GM18520 (cell line): ENCODE measurements around the gene SNAPC3.
"Not testable (repeated sequence)": the region's sequence is repeated elsewhere in the genome, so short reads cannot be mapped to it uniquely, and the experiment has no call there.

Experiments used
- ATAC-seq: cut with Tn5 transposase; IDR thresholded peaks from one replicate; pipeline ENCODE4 v1.9.1; 2021; ENCODE audit not compliant: unreplicated experiment

Gene SNAPC3

DNA sequence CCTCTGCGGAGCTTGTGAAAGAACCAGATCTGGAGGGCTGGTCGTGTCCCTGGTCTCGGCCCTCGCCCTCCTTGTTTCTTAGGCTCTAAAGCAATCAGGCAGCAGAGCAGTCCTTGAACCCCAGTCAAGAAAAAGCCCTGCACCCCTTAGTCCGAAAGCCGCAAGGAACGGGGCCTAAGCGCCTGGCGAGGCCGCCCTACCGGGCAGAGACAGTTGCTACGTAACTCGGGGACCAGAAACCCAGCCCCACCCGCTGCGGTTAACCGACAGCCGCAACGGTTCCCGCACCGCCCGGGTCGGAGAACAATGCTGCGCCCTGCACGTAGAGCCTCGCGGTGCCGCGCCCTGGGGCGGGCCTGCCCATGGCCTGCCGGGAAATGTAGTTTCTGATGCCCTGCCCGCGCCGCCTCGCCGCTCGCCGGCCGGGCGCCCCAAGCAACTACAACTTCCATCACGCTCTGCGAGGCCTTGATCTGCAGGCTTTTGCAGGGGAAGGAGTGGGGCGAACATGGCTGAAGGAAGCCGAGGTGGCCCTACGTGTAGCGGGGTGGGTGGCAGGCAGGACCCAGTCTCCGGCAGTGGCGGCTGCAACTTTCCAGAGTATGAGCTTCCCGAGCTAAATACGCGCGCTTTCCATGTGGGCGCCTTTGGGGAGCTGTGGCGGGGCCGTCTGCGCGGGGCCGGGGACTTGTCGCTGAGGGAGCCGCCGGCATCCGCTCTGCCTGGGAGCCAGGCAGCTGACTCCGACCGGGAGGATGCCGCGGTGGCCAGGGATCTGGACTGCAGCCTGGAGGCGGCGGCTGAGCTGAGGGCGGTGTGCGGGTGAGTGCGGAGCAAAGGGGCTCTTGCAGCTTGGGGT lies at the start of gene SNAPC3:
SNAPC3 (plus strand) TSS at position 505 of the 859 bp plus-strand sequence; CDS start at position 509, 4 bp downstream.
- peak; percentile 99 for ATAC-seq

DNA sequence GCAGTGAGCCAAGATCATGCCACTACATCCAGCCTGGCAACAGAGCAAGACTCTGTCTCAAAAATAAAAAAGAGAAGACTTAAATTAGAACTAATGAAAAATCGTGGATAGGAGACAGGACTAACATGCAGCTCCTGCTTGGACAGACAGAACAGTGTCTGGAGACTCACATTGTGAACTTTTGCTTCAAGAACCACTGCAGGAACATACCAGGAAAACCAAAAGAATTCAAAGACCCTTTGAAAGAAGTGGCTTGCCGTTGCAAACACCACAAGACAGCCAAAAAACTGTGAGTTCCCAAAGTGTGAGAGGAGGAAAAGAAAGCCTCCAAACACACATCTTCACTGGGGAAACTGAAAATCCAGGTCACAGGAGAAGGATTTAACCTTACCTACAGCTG lies 48.8 kb upstream of the SNAPC3 start:
- no peak for ATAC-seq

- ATAC-seq: no peak
These were observed 48.4 kb upstream of the SNAPC3 start for GRCh38 chr9:15374310-15374709.

- ATAC-seq: no peak
These were observed 47.9 kb upstream of the SNAPC3 start for GRCh38 chr9:15374825-15375224.

DNA sequence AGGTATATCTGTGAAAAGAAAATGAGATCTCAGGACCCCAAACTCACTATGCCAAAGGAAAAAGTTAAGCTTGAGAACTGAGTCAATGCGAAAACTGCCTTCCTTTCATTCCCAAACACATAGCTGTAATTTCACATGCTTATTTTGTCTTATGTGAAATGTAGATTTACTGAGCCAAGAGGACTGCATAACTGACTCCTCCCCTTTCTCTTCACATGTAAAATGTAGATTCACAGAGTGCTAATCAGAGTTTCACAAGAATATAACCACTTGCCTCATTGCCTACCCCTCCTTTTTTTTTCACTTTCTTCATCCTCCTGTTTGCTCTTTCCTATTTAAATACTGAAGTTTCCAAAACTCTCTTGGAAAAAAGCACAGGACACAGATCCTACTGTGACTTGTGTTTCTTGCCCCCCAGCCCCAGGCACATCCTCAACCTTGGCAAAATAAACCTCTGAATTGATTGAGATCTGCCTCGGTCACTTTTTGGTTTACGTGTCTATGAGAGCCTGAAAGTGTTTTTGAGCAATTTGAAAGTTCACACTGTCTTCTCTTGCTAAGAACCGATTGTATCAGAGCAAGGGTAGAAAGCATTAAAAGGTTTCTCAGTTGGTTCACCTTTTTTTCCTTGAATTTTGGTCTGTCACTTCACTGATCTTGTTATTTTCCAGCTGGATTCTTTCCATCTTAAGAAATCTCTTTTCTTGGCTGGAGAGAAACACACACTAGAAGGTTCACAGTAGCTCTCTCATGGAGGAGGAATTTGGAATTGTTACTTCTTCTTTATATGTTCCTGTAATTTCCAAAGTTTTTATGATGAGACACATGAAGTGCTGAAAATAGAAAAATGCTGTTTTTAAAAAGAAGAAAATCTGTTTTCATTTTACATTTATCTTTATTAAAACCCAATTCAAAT lies 44.8 kb upstream of the SNAPC3 start:
- ATAC-seq: no peak

- not testable (repeated sequence) for ATAC-seq
These were observed 43.4 kb upstream of the SNAPC3 start for GRCh38 chr9:15379317-15379716.

DNA sequence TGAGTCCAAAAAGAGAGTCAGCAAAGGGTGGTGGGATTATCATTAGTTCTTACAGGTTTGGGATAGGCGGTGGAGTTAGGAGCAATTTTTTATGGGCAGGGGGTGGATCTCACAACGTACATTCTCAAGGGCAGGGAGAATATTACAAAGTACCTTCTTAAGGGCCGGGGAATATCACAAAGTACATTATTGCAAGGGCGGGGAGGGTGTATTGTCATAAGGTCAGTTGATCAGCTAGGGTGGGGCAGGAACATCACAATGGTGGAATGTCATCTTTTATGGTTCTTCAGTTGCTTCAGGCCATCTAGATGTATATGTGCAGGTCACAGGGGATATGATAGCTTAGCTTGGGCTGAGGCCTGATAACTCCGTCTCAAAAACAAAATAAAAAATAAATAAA lies 42.8 kb upstream of the SNAPC3 start:
- ATAC-seq: not testable (repeated sequence)

DNA sequence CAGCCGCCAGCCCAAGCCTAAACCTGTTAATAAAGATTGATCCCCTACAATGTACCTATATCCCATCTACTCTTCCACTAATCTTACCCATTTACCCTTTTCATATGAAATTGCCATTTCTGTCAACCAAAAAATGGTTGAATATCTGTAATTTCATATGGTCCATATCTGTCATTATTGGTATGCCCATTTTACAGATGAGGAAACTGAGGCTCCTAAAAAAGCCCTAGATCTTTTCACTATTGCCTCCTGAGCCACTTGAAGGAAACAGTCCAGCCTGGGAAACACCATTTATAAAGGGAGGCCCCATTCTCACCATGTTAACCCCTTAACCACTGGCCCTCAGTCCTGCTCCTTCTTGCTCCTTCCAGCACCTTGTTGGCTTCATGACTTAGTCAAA lies 41.2 kb upstream of the SNAPC3 start:
- ATAC-seq: no peak

GRCh38 chr9:15386465-15386864 lies 36.2 kb upstream of the SNAPC3 start:
- ATAC-seq: no peak

DNA sequence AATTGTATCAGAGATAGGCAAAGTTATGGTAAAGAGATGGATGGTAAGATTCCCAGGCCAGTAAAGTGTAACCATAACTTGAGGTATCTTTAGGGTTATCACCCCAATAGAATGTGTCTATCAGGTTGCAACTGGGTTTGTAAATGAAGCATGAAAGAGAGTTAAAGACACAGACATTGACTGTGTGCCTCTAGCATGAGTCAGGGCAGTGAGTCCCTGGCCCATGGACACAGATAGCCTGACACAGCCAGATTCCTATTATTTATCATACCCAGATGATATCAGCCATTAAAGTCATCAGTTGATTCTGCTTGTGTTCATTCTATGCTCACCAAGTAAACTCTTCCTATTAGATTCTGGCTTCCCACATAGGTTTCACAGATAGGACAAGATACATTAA lies 33.5 kb upstream of the SNAPC3 start:
- no peak for ATAC-seq

DNA sequence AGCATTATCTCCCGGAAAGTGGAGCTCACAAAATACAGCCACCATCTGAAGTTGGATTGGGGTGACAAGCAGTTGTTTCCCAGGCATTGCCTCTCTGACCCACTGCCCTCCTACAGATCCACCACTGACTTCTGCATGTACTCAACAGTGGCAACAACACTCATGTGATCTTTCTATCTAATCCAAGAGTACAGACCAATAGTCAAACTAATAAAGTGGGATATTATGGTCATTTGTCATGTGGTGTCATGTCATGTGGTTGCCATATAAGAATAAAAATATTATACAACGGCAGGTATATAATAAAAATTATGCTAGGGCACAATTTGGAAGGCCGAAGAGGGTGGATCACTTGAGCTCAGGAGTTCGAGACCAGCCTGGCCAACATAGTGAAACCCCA lies 33.0 kb upstream of the SNAPC3 start:
- no peak for ATAC-seq

DNA sequence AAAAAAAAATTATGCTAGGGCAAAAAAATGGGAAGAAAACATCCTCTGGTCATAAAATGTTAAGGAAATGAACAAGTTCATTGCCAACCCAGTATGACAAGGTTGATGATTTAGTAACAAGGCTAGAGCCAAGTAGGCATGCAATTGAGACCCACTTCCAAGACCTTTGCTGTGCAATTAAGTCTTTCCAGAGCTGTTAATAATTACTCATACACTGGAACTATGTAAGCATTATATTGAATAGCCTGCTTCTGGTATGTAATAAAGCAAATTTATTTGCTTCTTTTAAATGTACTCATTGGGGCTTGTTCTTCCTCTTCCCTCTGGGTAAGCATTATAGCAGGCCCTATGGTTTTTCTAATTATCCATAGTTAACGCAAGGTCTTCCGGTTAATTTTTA lies 32.5 kb upstream of the SNAPC3 start:
- no peak for ATAC-seq

DNA sequence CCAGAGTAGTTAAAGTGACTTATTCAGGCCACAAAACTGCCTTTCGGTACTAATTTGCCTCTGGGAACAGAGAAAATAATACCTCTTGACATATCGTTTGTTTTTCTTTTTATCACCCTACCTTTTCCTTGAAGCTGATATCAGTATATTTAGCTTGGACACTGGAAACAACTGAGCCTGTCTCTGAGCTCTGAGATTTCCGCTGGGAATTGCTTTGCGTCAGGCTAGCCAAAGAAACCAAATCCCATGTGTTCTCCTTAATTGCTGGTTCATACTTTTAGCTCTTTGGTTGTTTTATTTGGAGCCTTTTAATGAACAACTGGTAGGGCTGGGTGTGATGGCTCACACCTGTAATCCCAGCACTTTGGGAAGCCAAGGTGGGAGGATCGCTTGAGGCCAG lies 30.3 kb upstream of the SNAPC3 start:
- no peak for ATAC-seq

- ATAC-seq: no peak
These were observed 22.3 kb upstream of the SNAPC3 start for GRCh38 chr9:15400281-15400941.

GRCh38 chr9:15401266-15401665 lies 21.4 kb upstream of the SNAPC3 start:
- ATAC-seq: no peak

- ATAC-seq: no peak
These were observed 19.5 kb upstream of the SNAPC3 start for GRCh38 chr9:15403155-15403554.

DNA sequence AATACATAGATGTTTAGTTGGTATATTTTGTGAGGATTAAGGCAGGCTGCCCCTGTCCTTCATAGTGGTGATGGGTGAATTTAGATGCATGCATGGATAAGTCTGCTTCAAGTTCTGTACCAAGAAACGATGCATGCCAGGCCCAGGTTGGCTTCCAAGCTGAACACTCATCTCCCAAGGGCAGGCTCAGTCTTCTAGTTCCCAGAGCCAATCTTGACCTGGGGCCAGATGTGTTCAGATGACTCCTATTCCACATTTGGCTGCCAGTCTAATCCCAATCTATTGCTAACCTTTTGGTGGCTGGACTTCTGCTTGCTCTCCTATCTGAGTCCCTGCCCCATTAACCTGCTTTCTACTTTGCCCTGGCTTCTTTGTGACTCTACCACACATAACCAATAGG lies 18.5 kb upstream of the SNAPC3 start:
- no peak for ATAC-seq

DNA sequence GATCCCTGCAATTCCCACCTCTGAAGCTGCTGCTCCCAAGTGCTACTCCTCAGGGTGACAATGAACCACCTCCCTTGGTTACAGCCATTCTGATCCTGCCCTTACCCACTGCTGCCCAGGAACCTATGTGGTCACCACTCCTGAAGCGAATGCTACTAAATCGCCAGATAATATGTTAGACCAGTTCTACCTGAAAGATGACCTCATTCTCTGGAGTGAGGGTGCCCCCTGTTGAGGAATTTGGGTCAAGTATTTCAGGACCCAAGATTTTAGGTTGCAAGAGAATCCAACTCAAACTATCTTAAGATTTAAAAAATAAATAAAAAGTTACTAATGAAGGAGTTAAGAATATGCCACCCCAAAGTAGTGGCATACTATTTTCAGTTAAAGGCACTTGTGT lies 5.8 kb upstream of the SNAPC3 start:
- no peak for ATAC-seq

GRCh38 chr9:15417626-15418025 lies 5.0 kb upstream of the SNAPC3 start:
- no peak for ATAC-seq

DNA sequence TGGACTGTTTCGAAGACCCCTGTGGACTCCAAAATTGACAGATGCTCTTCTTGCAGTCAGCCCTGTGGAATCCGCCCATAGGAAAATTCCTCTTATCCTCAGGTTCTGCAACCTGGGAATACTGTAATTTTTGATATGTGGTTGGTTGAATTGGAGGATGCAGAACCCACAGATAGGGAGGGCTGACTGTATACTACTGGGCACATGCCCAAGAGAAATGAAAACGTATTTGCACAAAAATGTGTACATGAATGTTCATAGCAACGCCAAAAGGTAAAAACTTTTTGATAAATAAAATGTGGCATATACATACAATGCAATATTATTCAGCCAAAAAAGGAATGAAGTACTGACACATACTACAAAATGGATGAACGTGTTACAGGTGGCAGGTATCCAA lies 1.9 kb upstream of the SNAPC3 start:
- ATAC-seq: no peak

- ATAC-seq: no peak
These were observed 1.1 kb upstream of the SNAPC3 start for GRCh38 chr9:15421532-15421931.
